Liver (tissue), 3 donors: Measurements from ENCODE around the gene TNFAIP8.

Experiments
- GABPA ChIP-seq, 2 donors: IDR thresholded peaks in 1 of 2; conservative IDR thresholded peaks in 1 of 2; 2 replicates each; pipeline ENCODE4 v1.6.1; 2016; ENCODE audit warnings: antibody characterized with exemption in 2 of 2, mild to moderate bottlenecking in 1 of 2, moderate library complexity in 1 of 2
- HNF4G ChIP-seq: IDR thresholded peaks from 2 replicates; pipeline ENCODE4 v1.6.1; 2016; ENCODE audit warnings: antibody characterized with exemption
- MAX ChIP-seq: IDR thresholded peaks from 2 replicates; pipeline ENCODE4 v1.6.1; 2016; ENCODE audit warnings: antibody characterized with exemption
- RAD21 ChIP-seq, 2 donors: IDR thresholded peaks; 2 replicates each; pipeline ENCODE4 v1.6.1; 2016; ENCODE audit warnings: antibody characterized with exemption in 2 of 2, mild to moderate bottlenecking in 2 of 2
- RXRA ChIP-seq, 2 donors: IDR thresholded peaks; 2 replicates each; pipeline ENCODE4 v1.6.1; 2017 to 2018; ENCODE audit warnings: antibody characterized with exemption in 2 of 2, mild to moderate bottlenecking in 1 of 2
- SP1 ChIP-seq: IDR thresholded peaks from 2 replicates; pipeline ENCODE4 v1.6.1; 2018; ENCODE audit warnings: antibody characterized with exemption, mild to moderate bottlenecking
- YY1 ChIP-seq: IDR thresholded peaks from 2 replicates; pipeline ENCODE4 v1.6.1; 2016; ENCODE audit warnings: antibody characterized with exemption, mild to moderate bottlenecking
- TF ChIP-seq, protein P1 (sequence below): fragments of 150-350 bp; IDR thresholded peaks from 2 replicates; pipeline ENCODE4 v1.5.1; 2017; ENCODE audit warnings: improper control_type of control experiment, low read depth, low read length; ENCODE audit not compliant: missing input control
- TF ChIP-seq, protein P2 (sequence below): IDR thresholded peaks from 2 replicates; pipeline ENCODE4 v1.6.1; 2016; ENCODE audit warnings: antibody characterized with exemption, mild to moderate bottlenecking
- donor health status: healthy.
- donor health status: healthy.

- TF ChIP-seq, protein P1, sequence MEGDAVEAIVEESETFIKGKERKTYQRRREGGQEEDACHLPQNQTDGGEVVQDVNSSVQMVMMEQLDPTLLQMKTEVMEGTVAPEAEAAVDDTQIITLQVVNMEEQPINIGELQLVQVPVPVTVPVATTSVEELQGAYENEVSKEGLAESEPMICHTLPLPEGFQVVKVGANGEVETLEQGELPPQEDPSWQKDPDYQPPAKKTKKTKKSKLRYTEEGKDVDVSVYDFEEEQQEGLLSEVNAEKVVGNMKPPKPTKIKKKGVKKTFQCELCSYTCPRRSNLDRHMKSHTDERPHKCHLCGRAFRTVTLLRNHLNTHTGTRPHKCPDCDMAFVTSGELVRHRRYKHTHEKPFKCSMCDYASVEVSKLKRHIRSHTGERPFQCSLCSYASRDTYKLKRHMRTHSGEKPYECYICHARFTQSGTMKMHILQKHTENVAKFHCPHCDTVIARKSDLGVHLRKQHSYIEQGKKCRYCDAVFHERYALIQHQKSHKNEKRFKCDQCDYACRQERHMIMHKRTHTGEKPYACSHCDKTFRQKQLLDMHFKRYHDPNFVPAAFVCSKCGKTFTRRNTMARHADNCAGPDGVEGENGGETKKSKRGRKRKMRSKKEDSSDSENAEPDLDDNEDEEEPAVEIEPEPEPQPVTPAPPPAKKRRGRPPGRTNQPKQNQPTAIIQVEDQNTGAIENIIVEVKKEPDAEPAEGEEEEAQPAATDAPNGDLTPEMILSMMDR, result no peak
- no peak for TF ChIP-seq YY1
- TF ChIP-seq RXRA (IDR thresholded peaks at IDR 0.05), result no peak
- TF ChIP-seq GABPA (IDR thresholded peaks at IDR 0.05 in 1 of 2, conservative IDR thresholded peaks at IDR 0.05 in 1 of 2), result no peak
- TF ChIP-seq, protein P2, sequence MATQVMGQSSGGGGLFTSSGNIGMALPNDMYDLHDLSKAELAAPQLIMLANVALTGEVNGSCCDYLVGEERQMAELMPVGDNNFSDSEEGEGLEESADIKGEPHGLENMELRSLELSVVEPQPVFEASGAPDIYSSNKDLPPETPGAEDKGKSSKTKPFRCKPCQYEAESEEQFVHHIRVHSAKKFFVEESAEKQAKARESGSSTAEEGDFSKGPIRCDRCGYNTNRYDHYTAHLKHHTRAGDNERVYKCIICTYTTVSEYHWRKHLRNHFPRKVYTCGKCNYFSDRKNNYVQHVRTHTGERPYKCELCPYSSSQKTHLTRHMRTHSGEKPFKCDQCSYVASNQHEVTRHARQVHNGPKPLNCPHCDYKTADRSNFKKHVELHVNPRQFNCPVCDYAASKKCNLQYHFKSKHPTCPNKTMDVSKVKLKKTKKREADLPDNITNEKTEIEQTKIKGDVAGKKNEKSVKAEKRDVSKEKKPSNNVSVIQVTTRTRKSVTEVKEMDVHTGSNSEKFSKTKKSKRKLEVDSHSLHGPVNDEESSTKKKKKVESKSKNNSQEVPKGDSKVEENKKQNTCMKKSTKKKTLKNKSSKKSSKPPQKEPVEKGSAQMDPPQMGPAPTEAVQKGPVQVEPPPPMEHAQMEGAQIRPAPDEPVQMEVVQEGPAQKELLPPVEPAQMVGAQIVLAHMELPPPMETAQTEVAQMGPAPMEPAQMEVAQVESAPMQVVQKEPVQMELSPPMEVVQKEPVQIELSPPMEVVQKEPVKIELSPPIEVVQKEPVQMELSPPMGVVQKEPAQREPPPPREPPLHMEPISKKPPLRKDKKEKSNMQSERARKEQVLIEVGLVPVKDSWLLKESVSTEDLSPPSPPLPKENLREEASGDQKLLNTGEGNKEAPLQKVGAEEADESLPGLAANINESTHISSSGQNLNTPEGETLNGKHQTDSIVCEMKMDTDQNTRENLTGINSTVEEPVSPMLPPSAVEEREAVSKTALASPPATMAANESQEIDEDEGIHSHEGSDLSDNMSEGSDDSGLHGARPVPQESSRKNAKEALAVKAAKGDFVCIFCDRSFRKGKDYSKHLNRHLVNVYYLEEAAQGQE, result no peak
- TF ChIP-seq MAX, result no peak
- TF ChIP-seq SP1, result no peak
- no peak for TF ChIP-seq RAD21 (IDR thresholded peaks at IDR 0.05)
- no peak for TF ChIP-seq HNF4G
These were observed 15.1 kb upstream of the TNFAIP8 start for GRCh38 chr5:119340597-119341218.
